HCT116 (cell line): Measurements from ENCODE around the gene ITPR1. TPM values are rescaled to one million over a fixed set of nuclear protein-coding genes. Genes with fewer than 3 reads are reported as not detected.

Source experiments
- ATAC-seq: fragments of 200-7000 bp; cut with Tn5 transposase; 2 replicates; pipeline ENCODE4 v1.9.1; 2020; ENCODE audit warnings: mild to moderate bottlenecking, moderate library complexity
- BruUV-seq: library from RNA; stranded (reverse); fragments of 400-500 nt; replicated peaks from 2 replicates; lab custom pipeline; 2021; lab: Mats Ljungman, UMichigan
- CTCF ChIA-PET: fragments of 300-600 bp; sonication (Branson Sonifier 250); formaldehyde crosslinking; loops from one replicate; lab custom pipeline; 2021; ENCODE audit warnings: antibody characterized with exemption; lab: Charles Lee
- POLR2A ChIA-PET: fragments of 300-600, 350-600 bp; sonication (Branson Sonifier 250); formaldehyde crosslinking; loops from one replicate; lab custom pipeline; 2021; ENCODE audit warnings: antibody characterized with exemption; lab: Charles Lee
- RAD21 ChIA-PET, 2 experiments: fragments of 300-600 bp; sonication (Branson Sonifier 250); formaldehyde crosslinking; loops; one replicate each; lab custom pipeline; 2023; ENCODE audit warnings: low total read pairs in 2 of 2; ENCODE audit not compliant: uncharacterized antibody in 2 of 2, unreplicated experiment in 2 of 2, low non-redundant PET in 1 of 2; lab: Charles Lee
- DNase-seq: peaks from one replicate; pipeline ENCODE4 v3.0.0-alpha.2; 2010; ENCODE audit warnings: low read depth, low spot score
- H2AFZ ChIP-seq: fragments of 200-600 bp; shearing (Covaris generic), sonication (generic); 2 replicates; pipeline ENCODE4 v1.6.1; 2017; ENCODE audit warnings: low read depth, mixed run types, mixed read lengths, antibody characterized with exemption, low read length; ENCODE audit not compliant: poor library complexity, severe bottlenecking
- H3K27ac ChIP-seq: 2 replicates; pipeline ENCODE4 v1.5.1; 2012; ENCODE audit warnings: low read depth, low read length
- H3K27me3 ChIP-seq: fragments of 200-600 bp; sonication (generic); 2 replicates; pipeline ENCODE4 v1.6.1; 2016; ENCODE audit warnings: mixed run types, low read length, mixed read lengths; ENCODE audit not compliant: insufficient read depth
- H3K36me3 ChIP-seq, 2 experiments: fragments of 200-500 bp in 1 of 2; fragments of 200-600 bp in 1 of 2; sonication (Bioruptor generic) in 1 of 2; sonication (generic) in 1 of 2; 2 replicates each; pipeline versions ENCODE4 v1.5.1 to v1.6.1; 2014 to 2016; ENCODE audit warnings: low read length in 2 of 2, inconsistent platforms in 1 of 2, mixed read lengths in 1 of 2, mixed run types in 1 of 2; ENCODE audit not compliant: insufficient read depth in 2 of 2, control insufficient read depth in 1 of 2
- H3K4me1 ChIP-seq, 2 experiments: fragments of 200-600 bp in 1 of 2; sonication (generic) in 1 of 2; 2 replicates each; pipeline versions ENCODE4 v1.5.1 to v1.6.1; 2012 to 2017; ENCODE audit warnings: low read length in 2 of 2, inconsistent platforms in 1 of 2, mild to moderate bottlenecking in 1 of 2, mixed read lengths in 1 of 2, mixed run types in 1 of 2, moderate library complexity in 1 of 2; ENCODE audit not compliant: insufficient read depth in 2 of 2, control insufficient read depth in 1 of 2
- H3K4me2 ChIP-seq: fragments of 200-600 bp; sonication (generic); 2 replicates; pipeline ENCODE4 v1.6.1; 2017; ENCODE audit warnings: mixed run types, low read length, mixed read lengths
- H3K4me3 ChIP-seq, 2 experiments: fragments of 200-600 bp in 1 of 2; sonication (generic) in 1 of 2; replicated peaks in 1 of 2; 2 replicates each; pipeline ENCODE4 v1.5.1; 2011 to 2016; ENCODE audit warnings: low read length in 2 of 2, control low read depth in 1 of 2, low read depth in 1 of 2, mild to moderate bottlenecking in 1 of 2, mixed read lengths in 1 of 2, mixed run types in 1 of 2
- H3K79me2 ChIP-seq: fragments of 200-600 bp; sonication (generic); 2 replicates; pipeline ENCODE4 v1.6.1; 2017; ENCODE audit warnings: mild to moderate bottlenecking, mixed run types, low read length, moderate library complexity, mixed read lengths; ENCODE audit not compliant: insufficient read depth
- H3K9ac ChIP-seq: fragments of 200-600 bp; sonication (generic); 2 replicates; pipeline ENCODE4 v1.6.1; 2016; ENCODE audit warnings: low read length, mixed read lengths
- H3K9me2 ChIP-seq: fragments of 200-600 bp; sonication (generic), shearing (Covaris generic); 2 replicates; pipeline ENCODE4 v1.6.1; 2017; ENCODE audit warnings: mixed run types, mild to moderate bottlenecking, moderate library complexity; ENCODE audit not compliant: insufficient read depth
- H3K9me3 ChIP-seq, 2 experiments: fragments of 200-500 bp in 1 of 2; fragments of 200-600 bp in 1 of 2; sonication (Bioruptor generic) in 1 of 2; sonication (generic) in 1 of 2; 2 replicates each; pipeline ENCODE4 v1.6.1; 2014 to 2017; ENCODE audit warnings: low read length in 2 of 2, mixed read lengths in 2 of 2, inconsistent platforms in 1 of 2, low read depth in 1 of 2, mild to moderate bottlenecking in 1 of 2, mixed run types in 1 of 2, moderate library complexity in 1 of 2; ENCODE audit not compliant: control insufficient read depth in 1 of 2, insufficient read depth in 1 of 2
- H4K20me1 ChIP-seq: fragments of 200-600 bp; sonication (generic), shearing (Covaris generic); 2 replicates; pipeline ENCODE4 v1.6.1; 2017; ENCODE audit warnings: mixed run types, mild to moderate bottlenecking, moderate library complexity; ENCODE audit not compliant: insufficient read depth
- CEBPB ChIP-seq: IDR thresholded peaks from 2 replicates; pipeline ENCODE4 v1.6.1; 2012; ENCODE audit warnings: low read depth
- EGR1 ChIP-seq: IDR thresholded peaks from 2 replicates; pipeline ENCODE4 v1.6.1; 2012; ENCODE audit warnings: low read depth
- JUND ChIP-seq: IDR thresholded peaks from 2 replicates; pipeline ENCODE4 v1.6.1; 2012
- SIN3A ChIP-seq: IDR thresholded peaks from 2 replicates; pipeline ENCODE4 v1.6.1; 2012; ENCODE audit warnings: low read depth
- SRF ChIP-seq: IDR thresholded peaks from 2 replicates; pipeline ENCODE4 v1.6.1; 2012; ENCODE audit warnings: low read depth
- intact Hi-C: fragments of 100-400 bp; cut with micrococcal nuclease; formaldehyde crosslinking; loops from 2 replicates; pipeline ENCODE4 v1.10.0; 2022
- total RNA-seq: library from RNA; stranded (reverse); gene quantifications from one replicate; pipeline ENCODE4 v1.2.1, GENCODE V29; 2021; ENCODE audit not compliant: unreplicated experiment
- TF ChIP-seq, protein P1 (sequence below): IDR thresholded peaks from 2 replicates; pipeline ENCODE4 v1.6.1; 2012
- TF ChIP-seq, protein P2 (sequence below): IDR thresholded peaks from 2 replicates; pipeline ENCODE4 v1.6.1; 2012; ENCODE audit warnings: low read depth

The ITPR1 gene
- total RNA-seq, 1 experiment from 2014 or later, result 9.2 TPM

DNA sequence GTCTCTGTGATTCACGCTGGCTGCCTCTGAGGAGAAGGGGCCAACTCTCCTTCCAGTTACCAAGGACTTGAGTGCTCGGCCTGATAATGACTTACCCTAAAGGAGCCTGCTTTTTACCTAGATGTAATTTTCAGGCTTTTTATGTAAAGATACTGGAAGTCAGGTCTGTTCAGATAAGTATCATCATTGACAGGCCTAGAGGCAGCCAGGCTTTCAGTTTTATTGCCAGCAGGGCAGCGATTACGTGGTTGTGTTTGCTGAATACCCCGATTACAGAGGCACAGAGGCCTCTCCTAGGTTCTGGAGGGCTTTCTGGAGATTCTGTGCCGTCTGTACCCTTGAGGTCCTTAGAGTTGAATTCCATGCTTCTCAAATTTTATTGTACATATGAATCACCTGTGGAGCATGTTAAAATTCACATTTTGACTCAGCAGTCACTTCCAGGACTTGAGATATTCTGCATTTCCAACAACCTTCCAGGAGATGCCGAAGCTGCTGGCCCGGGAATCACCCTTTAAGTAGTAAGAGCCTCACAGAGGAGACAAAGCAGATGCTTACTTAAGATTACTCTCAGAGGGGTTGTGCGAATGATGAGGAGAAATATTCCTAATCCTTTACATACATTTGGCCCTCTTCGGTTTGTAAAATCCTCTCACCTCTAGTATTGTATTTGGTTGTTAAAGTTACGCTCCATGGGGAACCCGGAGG lies 326.0 kb downstream of the ITPR1 start:
- Histone ChIP-seq H3K27ac (no peak overlapping the region), H2AFZ (no peak overlapping the region), H3K4me1 (peaks cover 0 to 18% of the 10 kb centered on the region in 2 experiments; a peak in 2 of 4 replicates), H3K9me2 (no peaks in the 10 kb centered on the region), H3K4me3 (no peak overlapping the region), H3K79me2 (no peaks in the 10 kb centered on the region), H3K27me3 (no peaks in the 10 kb centered on the region), H4K20me1 (no peaks in the 10 kb centered on the region), H3K4me2 (no peak overlapping the region), H3K9ac (no peak overlapping the region), H3K36me3 (no peaks in the 10 kb centered on the region), H3K9me3 (no peaks in the 10 kb centered on the region)
- BruUV-seq, result no TSS peak
- ATAC-seq (no peak), DNase-seq (no peak)
- CTCF ChIA-PET, result no interaction called here
- RAD21 ChIA-PET, result no interaction called here
- intact Hi-C loops, result no loop called here
- POLR2A ChIA-PET, result no interaction called here
- TF ChIP-seq, protein P1, sequence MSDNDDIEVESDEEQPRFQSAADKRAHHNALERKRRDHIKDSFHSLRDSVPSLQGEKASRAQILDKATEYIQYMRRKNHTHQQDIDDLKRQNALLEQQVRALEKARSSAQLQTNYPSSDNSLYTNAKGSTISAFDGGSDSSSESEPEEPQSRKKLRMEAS, result no peak
- no peak for TF ChIP-seq EGR1
- TF ChIP-seq CEBPB, result no peak
- TF ChIP-seq SRF, result no peak
- TF ChIP-seq, protein P2, sequence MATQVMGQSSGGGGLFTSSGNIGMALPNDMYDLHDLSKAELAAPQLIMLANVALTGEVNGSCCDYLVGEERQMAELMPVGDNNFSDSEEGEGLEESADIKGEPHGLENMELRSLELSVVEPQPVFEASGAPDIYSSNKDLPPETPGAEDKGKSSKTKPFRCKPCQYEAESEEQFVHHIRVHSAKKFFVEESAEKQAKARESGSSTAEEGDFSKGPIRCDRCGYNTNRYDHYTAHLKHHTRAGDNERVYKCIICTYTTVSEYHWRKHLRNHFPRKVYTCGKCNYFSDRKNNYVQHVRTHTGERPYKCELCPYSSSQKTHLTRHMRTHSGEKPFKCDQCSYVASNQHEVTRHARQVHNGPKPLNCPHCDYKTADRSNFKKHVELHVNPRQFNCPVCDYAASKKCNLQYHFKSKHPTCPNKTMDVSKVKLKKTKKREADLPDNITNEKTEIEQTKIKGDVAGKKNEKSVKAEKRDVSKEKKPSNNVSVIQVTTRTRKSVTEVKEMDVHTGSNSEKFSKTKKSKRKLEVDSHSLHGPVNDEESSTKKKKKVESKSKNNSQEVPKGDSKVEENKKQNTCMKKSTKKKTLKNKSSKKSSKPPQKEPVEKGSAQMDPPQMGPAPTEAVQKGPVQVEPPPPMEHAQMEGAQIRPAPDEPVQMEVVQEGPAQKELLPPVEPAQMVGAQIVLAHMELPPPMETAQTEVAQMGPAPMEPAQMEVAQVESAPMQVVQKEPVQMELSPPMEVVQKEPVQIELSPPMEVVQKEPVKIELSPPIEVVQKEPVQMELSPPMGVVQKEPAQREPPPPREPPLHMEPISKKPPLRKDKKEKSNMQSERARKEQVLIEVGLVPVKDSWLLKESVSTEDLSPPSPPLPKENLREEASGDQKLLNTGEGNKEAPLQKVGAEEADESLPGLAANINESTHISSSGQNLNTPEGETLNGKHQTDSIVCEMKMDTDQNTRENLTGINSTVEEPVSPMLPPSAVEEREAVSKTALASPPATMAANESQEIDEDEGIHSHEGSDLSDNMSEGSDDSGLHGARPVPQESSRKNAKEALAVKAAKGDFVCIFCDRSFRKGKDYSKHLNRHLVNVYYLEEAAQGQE, result no peak
- TF ChIP-seq JUND, result no peak
- no peak for TF ChIP-seq SIN3A
